Endothelial cell of hepatic sinusoid (primary cell): Measurements from ENCODE around the gene CD300C.
"Not testable (repeated sequence)": the region's sequence is repeated elsewhere in the genome, so short reads cannot be mapped to it uniquely, and the experiment has no call there.

ENCODE experiments used
- in situ Hi-C: cut with HindIII; loops from 2 replicates; pipeline ENCODE4 v1.10.0; 2017; ENCODE audit warnings: low sequenced_read_pairs

CD300C gene

DNA sequence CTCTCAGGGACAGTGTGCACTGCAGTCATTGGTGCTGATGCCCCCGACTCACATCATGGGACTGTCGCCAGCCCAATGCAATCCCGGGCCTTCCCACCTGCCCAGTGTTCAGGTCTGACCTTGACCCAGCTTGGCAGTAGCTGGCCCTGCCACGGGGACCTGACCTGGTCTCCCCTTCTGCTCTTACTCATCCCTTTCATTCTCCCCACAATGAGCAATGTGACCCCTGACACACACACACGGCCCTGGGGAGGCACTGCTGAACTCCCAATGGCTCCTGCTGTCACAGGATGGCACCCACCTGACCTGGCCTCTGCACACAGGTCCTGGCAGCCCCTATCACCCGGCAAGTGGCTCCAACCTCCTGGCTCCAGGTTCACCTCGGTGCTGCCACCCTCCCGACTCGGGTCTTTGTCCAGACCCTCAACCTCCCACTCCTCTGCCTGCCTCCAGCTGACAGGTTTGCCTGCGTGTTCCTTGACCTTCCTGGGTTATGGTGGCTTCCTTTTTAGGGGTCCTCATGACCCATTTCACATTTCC, 6.6 kb downstream of the CD300C start:
- in situ Hi-C loops = no loop called here

DNA sequence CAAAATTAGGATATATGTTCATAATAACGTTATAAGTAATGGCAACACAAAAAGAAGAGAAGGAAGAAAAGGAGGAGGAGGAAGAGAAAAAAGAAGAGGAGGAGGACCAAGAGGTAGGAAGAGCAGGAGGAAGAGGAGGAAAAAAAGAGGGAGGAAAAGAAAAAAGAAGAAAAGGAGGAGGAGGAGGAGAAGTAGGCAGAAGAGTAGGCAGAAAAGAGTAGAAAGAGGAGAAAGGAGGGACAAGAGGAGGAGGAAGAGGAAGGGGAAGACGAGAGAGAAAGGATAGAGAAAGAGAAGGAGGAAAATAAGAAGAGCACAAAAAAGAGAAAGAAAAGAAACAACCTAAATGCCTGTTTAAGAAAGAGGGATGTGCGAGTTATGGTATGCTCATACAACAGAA, 9.0 kb downstream of the CD300C start:
- in situ Hi-C loops = no loop called here

- in situ Hi-C loops = no loop called here
Observed at GRCh38 chr17:74532115-74532514, 13.8 kb downstream of the CD300C start.

- in situ Hi-C loops = no loop called here
Observed at GRCh38 chr17:74531231-74531761, 14.6 kb downstream of the CD300C start, which contains the start of gene CD300LB. TSS of gene CD300LB (minus strand) at chr17:74531475. CDS start at chr17:74531350, 125 bp downstream.

- in situ Hi-C loops = no loop called here
Observed at GRCh38 chr17:74530831-74531150, 15.1 kb downstream of the CD300C start.

GRCh38 chr17:74529243-74529642, 16.7 kb downstream of the CD300C start:
- in situ Hi-C loops = no loop called here

- in situ Hi-C loops = no loop called here
Observed at GRCh38 chr17:74528491-74529199, 17.3 kb downstream of the CD300C start.

- in situ Hi-C loops = no loop called here
Observed at GRCh38 chr17:74527756-74528155, 18.2 kb downstream of the CD300C start.

DNA sequence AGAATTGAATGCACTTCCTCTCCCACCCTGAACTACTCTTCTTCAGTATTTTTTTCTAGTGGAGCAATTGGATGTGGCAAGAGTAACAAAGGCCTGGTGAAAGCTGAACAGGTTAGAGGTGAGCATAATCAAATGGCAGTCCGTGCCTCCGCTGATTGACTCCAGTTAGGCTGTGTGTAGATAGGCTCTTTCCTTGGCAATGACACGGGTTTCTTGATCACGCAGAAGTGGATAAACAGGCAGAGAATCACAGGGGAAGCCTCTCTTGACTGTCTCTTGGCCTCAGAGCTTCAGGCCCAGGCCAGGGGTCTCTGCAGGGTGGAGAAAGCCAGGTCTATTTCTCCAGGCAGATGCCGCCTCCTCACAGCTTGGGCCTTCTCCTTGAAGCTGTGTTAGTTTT, 18.8 kb downstream of the CD300C start:
- in situ Hi-C loops = no loop called here

GRCh38 chr17:74526681-74527080, 19.2 kb downstream of the CD300C start:
- in situ Hi-C loops = no loop called here

DNA sequence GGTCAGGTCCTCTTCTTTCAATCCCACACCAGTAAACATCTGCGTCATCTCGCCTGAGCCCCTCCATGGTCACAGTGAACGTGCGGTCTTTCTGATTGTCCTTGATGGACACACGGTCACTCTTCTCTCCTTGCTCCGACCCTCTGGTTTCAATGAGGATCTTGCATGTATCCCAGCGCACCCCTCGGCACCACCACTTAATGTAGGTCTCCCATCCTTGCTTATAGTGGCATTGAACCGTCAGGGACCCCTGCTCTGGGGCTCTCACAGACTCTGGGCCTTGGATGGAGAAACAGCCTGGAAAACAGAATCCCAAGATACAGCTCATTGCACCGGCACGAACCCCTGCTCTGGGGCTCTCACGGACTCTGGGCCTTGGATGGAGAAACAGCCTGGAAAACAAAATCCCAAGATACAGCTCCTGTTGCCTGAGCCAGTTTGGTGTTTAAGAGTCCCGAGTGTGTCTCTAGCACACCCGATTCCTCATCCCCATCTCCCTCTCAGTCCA, 20.1 kb downstream of the CD300C start:
- in situ Hi-C loops = no loop called here

GRCh38 chr17:74525465-74525725, 20.5 kb downstream of the CD300C start:
- in situ Hi-C loops = no loop called here

DNA sequence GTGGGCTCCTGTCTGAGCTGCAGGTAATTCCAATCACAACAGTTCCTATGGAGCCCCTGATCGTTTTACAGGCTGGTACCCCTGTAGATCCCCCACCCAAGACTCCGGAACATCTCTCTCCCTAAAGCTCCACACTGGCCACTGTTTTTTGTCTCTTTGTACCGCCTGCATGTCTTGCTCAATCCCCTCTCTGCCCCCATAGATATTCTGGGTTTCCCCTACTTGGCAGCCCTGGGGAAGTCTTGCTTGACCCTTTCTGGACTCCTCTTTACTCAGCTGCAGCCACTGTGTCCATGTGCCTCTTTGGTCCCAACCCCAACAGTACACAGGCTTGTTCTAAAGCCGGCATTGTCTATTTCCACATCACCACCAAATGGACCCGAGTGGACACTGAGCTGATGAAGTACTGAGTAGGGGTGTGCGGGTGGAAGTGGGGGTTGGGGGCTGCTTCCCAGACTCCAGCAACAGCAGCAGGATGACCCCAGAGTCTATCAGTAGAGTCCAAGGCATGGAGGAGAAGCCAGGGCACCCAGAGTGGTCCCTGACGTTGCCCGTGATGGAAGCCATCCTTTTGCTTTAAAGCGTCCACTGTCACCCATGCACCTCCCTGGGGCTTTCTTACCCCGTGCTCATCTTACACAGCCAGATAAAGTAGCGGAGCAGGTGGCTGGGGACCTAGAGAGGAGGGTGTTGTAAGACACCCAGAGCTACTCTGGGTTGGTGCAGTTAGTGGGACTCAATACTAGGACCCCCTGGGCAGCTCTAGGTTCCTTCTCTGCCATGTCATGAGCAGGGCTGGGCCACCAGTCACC, 21.1 kb downstream of the CD300C start:
- in situ Hi-C loops = no loop called here

GRCh38 chr17:74523308-74523707, 22.6 kb downstream of the CD300C start:
- in situ Hi-C loops = no loop called here

DNA sequence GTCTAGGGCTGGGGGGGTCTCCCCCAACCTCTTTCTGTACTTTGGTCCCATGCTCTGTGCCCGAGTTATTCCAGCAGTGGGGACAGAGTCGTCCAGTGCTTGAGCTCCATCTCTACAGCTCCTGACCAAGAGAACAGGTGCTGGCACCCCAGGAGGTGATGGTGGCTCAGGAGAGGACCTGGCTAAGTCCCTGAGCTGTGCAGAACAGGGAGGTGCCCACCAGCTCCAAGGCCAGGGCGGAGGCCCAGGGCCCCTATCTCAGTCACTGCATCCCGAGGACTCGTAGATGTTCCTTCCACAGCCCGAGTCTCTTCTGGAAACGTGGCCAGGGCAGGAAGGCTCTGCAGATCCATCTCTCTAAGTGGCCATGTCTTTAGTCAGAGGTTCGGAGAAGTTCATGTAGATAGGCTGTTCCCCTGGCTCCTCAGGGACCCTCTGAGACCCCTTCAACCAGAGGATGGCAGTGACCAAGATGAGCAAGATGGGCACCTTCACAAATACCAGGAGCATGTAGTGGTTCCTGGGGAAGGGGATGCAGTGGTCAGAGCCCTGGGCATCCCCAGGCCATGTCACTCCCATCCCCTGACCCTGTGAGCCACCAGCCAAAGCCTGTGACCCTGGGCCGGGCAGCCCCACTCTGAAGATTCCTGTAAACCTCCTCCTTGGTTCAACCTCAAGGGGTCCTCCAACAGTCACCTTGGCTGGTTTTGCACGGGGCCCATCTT, 23.4 kb downstream of the CD300C start:
- in situ Hi-C loops = no loop called here

GRCh38 chr17:74521701-74522201, 24.2 kb downstream of the CD300C start:
- in situ Hi-C loops = no loop called here

- in situ Hi-C loops = no loop called here
Observed at GRCh38 chr17:74520790-74521480, 25.0 kb downstream of the CD300C start.

DNA sequence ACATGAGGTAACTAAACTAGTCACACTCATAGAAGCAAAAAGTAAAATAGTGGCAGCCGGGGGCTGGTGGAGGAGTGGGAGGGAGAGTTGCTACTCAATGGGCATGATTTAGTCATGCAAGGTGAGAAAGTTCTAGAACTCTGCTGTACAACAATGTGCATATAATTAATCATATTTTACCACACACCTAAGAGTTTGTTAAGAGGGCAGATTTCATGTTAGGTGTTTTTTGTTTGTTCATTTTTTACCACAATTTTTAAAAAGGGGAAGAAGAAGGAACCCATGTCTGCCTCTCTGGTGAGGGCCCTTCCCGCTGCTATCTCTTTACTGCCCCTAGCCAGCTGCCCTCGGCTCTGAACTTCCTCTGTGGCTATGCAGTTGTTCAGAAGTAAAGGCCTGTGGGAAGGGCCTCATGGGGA, 25.9 kb downstream of the CD300C start:
- in situ Hi-C loops = no loop called here

- in situ Hi-C loops = not testable (repeated sequence)
Observed at GRCh38 chr17:74518413-74518981, 27.4 kb downstream of the CD300C start.
